ENCODE results near the gene NRG3.

- TF ChIP-seq, protein P1, sequence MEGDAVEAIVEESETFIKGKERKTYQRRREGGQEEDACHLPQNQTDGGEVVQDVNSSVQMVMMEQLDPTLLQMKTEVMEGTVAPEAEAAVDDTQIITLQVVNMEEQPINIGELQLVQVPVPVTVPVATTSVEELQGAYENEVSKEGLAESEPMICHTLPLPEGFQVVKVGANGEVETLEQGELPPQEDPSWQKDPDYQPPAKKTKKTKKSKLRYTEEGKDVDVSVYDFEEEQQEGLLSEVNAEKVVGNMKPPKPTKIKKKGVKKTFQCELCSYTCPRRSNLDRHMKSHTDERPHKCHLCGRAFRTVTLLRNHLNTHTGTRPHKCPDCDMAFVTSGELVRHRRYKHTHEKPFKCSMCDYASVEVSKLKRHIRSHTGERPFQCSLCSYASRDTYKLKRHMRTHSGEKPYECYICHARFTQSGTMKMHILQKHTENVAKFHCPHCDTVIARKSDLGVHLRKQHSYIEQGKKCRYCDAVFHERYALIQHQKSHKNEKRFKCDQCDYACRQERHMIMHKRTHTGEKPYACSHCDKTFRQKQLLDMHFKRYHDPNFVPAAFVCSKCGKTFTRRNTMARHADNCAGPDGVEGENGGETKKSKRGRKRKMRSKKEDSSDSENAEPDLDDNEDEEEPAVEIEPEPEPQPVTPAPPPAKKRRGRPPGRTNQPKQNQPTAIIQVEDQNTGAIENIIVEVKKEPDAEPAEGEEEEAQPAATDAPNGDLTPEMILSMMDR (IDR thresholded peaks at IDR 0.05): no peak
- no peak for TF ChIP-seq POLR2A (IDR thresholded peaks at IDR 0.05)
These were observed 216.4 kb downstream of the NRG3 start for GRCh38 chr10:82091413-82091812.

All from testis (tissue), 2 donors.